HepG2 (cell line): ENCODE results near the gene TNFAIP2. TPM values are rescaled to one million over a fixed set of nuclear protein-coding genes. Genes with fewer than 3 reads are reported as not detected.

ENCODE experiments used
- ATAC-seq: fragments of 200-7000 bp; cut with Tn5 transposase; 3 replicates; pipeline ENCODE4 v1.9.1; 2020; ENCODE audit warnings: mild to moderate bottlenecking, moderate library complexity
- BruUV-seq: library from RNA; stranded (reverse); fragments of 400-500 nt; replicated peaks from 2 replicates; lab custom pipeline; 2021; lab: Mats Ljungman, UMichigan
- CTCF ChIA-PET: fragments of 300-600 bp; formaldehyde crosslinking; extraction: SDS; loops from one replicate; lab custom pipeline; 2021; ENCODE audit warnings: low total read pairs, inconsistent platforms, low intra/inter-chr PET ratio; lab: Yijun Ruan, JAX
- POLR2A ChIA-PET: fragments of 350-600 bp; sonication (Branson Sonifier 250); formaldehyde crosslinking; loops from one replicate; lab custom pipeline; 2020; ENCODE audit warnings: antibody characterized with exemption, inconsistent platforms; lab: Yijun Ruan, JAX
- DNase-seq: peaks from one replicate; pipeline ENCODE4 v3.0.0-alpha.2; 2015; ENCODE audit warnings: low spot score
- FAIRE-seq: peaks from 3 replicates; lab custom pipeline; 2011; peaks lifted over from hg19 to GRCh38; lab: Jason Lieb, UNC
- H2AFZ ChIP-seq: one replicate; pipeline ENCODE4 v1.6.1; 2011; ENCODE audit warnings: low read length, inconsistent platforms
- H3K27ac ChIP-seq: fragments of 300-600 bp; 3 replicates; pipeline ENCODE4 v1.8.0; 2011; ENCODE audit warnings: mixed run types, mild to moderate bottlenecking, mixed read lengths, low read length, inconsistent platforms; ENCODE audit not compliant: insufficient read depth; ENCODE audit errors: extremely low read length
- H3K27me3 ChIP-seq, 2 experiments: fragments of 200-600 bp in 1 of 2; 2 replicates in 1 of 2; 3 replicates in 1 of 2; pipeline versions ENCODE4 v1.6.0 to v1.8.0; 2011; ENCODE audit warnings: low read length in 2 of 2, mild to moderate bottlenecking in 2 of 2, moderate library complexity in 2 of 2, inconsistent platforms in 1 of 2; ENCODE audit not compliant: insufficient read depth in 2 of 2, control insufficient read depth in 1 of 2
- H3K36me3 ChIP-seq, 2 experiments: fragments of 200-600 bp in 1 of 2; replicated peaks in 1 of 2; 2 replicates in 1 of 2; 3 replicates in 1 of 2; pipeline versions ENCODE4 v1.5.1 to v1.8.0; 2011; ENCODE audit warnings: low read length in 2 of 2, inconsistent platforms in 1 of 2; ENCODE audit not compliant: insufficient read depth in 2 of 2, control insufficient read depth in 1 of 2
- H3K4me1 ChIP-seq: 2 replicates; pipeline ENCODE4 v1.5.1; 2012; ENCODE audit warnings: low read length, inconsistent platforms; ENCODE audit not compliant: insufficient read depth
- H3K4me2 ChIP-seq: 2 replicates; pipeline ENCODE4 v1.6.0; 2011; ENCODE audit warnings: low read depth, low read length, inconsistent platforms
- H3K4me3 ChIP-seq, 3 experiments: fragments of 200-600 bp in 1 of 3; sonication (generic), shearing (Covaris generic) in 1 of 3; replicated peaks in 1 of 3; 2 replicates each; pipeline ENCODE4 v1.5.1; 2011 to 2016; ENCODE audit warnings: low read length in 3 of 3, inconsistent platforms in 2 of 3, low read depth in 2 of 3, mild to moderate bottlenecking in 2 of 3, control low read depth in 1 of 3, mixed read lengths in 1 of 3; ENCODE audit not compliant: insufficient read depth in 1 of 3
- H3K79me2 ChIP-seq: one replicate; pipeline ENCODE4 v1.6.1; 2011; ENCODE audit warnings: low read length, inconsistent platforms; ENCODE audit not compliant: insufficient read depth
- H3K9ac ChIP-seq: 2 replicates; pipeline ENCODE4 v1.6.0; 2011; ENCODE audit warnings: mild to moderate bottlenecking, low read depth, low read length, inconsistent platforms; ENCODE audit not compliant: insufficient read depth
- H3K9me3 ChIP-seq: 2 replicates; pipeline ENCODE4 v1.5.1; 2012; ENCODE audit warnings: mild to moderate bottlenecking, low read length
- H4K20me1 ChIP-seq: 2 replicates; pipeline ENCODE4 v1.6.0; 2011; ENCODE audit warnings: inconsistent platforms, mild to moderate bottlenecking, low read length, moderate library complexity; ENCODE audit not compliant: insufficient read depth
- KAT8 ChIP-seq: IDR thresholded peaks from 2 replicates; pipeline ENCODE4 v1.6.1; 2016; ENCODE audit warnings: missing genetic modification reagents, missing compliant biosample characterization
- KDM1A ChIP-seq: IDR thresholded peaks from 2 replicates; pipeline ENCODE4 v1.6.1; 2016; ENCODE audit warnings: missing compliant biosample characterization
- MAZ ChIP-seq, 2 experiments: sonication (generic) in 1 of 2; formaldehyde crosslinking in 1 of 2; IDR thresholded peaks; 2 replicates each; pipeline versions ENCODE4 v1.5.0 to v1.6.1; 2012 to 2020; ENCODE audit warnings: low read depth in 2 of 2, mild to moderate bottlenecking in 2 of 2, borderline replicate concordance in 1 of 2, improper control_type of control experiment in 1 of 2, low read length in 1 of 2, missing genetic modification reagents in 1 of 2, moderate library complexity in 1 of 2
- MEF2D ChIP-seq: sonication (generic); formaldehyde crosslinking; IDR thresholded peaks from 2 replicates; pipeline ENCODE4 v1.5.1; 2020; ENCODE audit warnings: mild to moderate bottlenecking, missing genetic modification reagents
- MIER2 ChIP-seq: IDR thresholded peaks from 2 replicates; pipeline ENCODE4 v1.6.1; 2016; ENCODE audit warnings: missing biosample characterization, missing genetic modification reagents
- NR2C2 ChIP-seq: sonication (generic); formaldehyde crosslinking; IDR thresholded peaks from 2 replicates; pipeline ENCODE4 v1.4.0; 2020; ENCODE audit warnings: missing genetic modification reagents, mild to moderate bottlenecking, moderate library complexity, borderline replicate concordance
- PCBP1 ChIP-seq: fragments of 200-400 bp; formaldehyde crosslinking; IDR thresholded peaks from 2 replicates; pipeline ENCODE4 v1.6.1; 2017; ENCODE audit warnings: mild to moderate bottlenecking, low read depth, low read length, borderline replicate concordance
- REXO4 ChIP-seq: sonication (generic); formaldehyde crosslinking; IDR thresholded peaks from 2 replicates; pipeline ENCODE4 v1.8.0; 2022; ENCODE audit warnings: missing genetic modification reagents, mild to moderate bottlenecking, borderline replicate concordance
- SIN3B ChIP-seq: fragments of 150-350 bp; IDR thresholded peaks from 2 replicates; pipeline ENCODE4 v1.6.1; 2014; ENCODE audit warnings: low read length
- SMARCC2 ChIP-seq: fragments of 450-650 bp; IDR thresholded peaks from 2 replicates; pipeline ENCODE4 v1.6.1; 2017; ENCODE audit warnings: antibody characterized with exemption, mild to moderate bottlenecking
- SP1 ChIP-seq, 2 experiments: fragments of 450-650 bp in 1 of 2; sonication (generic) in 1 of 2; formaldehyde crosslinking in 1 of 2; IDR thresholded peaks; 2 replicates each; pipeline versions ENCODE4 v1.4.0 to v1.6.1; 2016 to 2020; ENCODE audit warnings: missing genetic modification reagents in 1 of 2
- SRY ChIP-seq: sonication (generic); formaldehyde crosslinking; IDR thresholded peaks from 2 replicates; pipeline ENCODE4 v1.8.0; 2022; ENCODE audit warnings: mild to moderate bottlenecking, missing genetic modification reagents
- ZNF550 ChIP-seq: sonication (generic); formaldehyde crosslinking; IDR thresholded peaks from 2 replicates; pipeline ENCODE4 v1.4.0; 2020; ENCODE audit warnings: mild to moderate bottlenecking, missing genetic modification reagents, borderline replicate concordance
- ZNF737 ChIP-seq: sonication (generic); formaldehyde crosslinking; IDR thresholded peaks from 2 replicates; pipeline ENCODE4 v1.5.0; 2020; ENCODE audit warnings: missing genetic modification reagents, mild to moderate bottlenecking, borderline replicate concordance
- ZNF773 ChIP-seq: sonication (generic); formaldehyde crosslinking; IDR thresholded peaks from 2 replicates; pipeline ENCODE4 v1.4.0; 2020; ENCODE audit warnings: missing genetic modification reagents, borderline replicate concordance
- ZNF782 ChIP-seq: sonication (generic); formaldehyde crosslinking; IDR thresholded peaks from 2 replicates; pipeline ENCODE4 v1.4.0; 2020; ENCODE audit warnings: missing genetic modification reagents, mild to moderate bottlenecking, borderline replicate concordance
- WGBS: methylation state at CpG from one replicate; pipeline ENCODE4 v1.1.6; 2017; ENCODE audit warnings: low lambda C conversion rate; 5-methylcytosine and 5-hydroxymethylcytosine counted together
- in situ Hi-C: cut with HindIII; loops from 2 replicates; pipeline ENCODE4 v1.10.0; 2017; ENCODE audit warnings: low pct_unique_long_range_greater_than_20kb; ENCODE audit not compliant: extremely low pct_ligation_motif_present
- intact Hi-C: fragments of 100-400 bp; cut with micrococcal nuclease; formaldehyde crosslinking; loops from one replicate; pipeline ENCODE4 v1.10.0; 2022; ENCODE audit not compliant: unreplicated experiment
- polyA plus RNA-seq, 8 experiments: library from polyadenylated mRNA; depleted of rRNA in 3 of 8; stranded (reverse) in 7 of 8; unstranded in 1 of 8; fragments of >200 nt; fragmentation: Illumina TruSeq in 4 of 8; extraction: Trizol in 4 of 8; gene quantifications; 2 replicates each; pipeline versions ENCODE4 v1.2.1 to v1.2.3, GENCODE V29; 2011 to 2016; ENCODE audit warnings: low read depth in 4 of 8, missing spikeins in 1 of 8, mixed read lengths in 1 of 8; ENCODE audit not compliant: insufficient read depth in 1 of 8
- total RNA-seq, 5 experiments: library from RNA; depleted of rRNA; stranded (reverse); fragments of >200 nt; fragmentation: Illumina TruSeq; extraction: Trizol; gene quantifications; 2 replicates each; pipeline ENCODE4 v1.2.3, GENCODE V29; 2016; ENCODE audit warnings: low read depth in 1 of 5
- TF ChIP-seq, protein P1 (sequence below): sonication (generic); formaldehyde crosslinking; conservative IDR thresholded peaks from 2 replicates; pipeline ENCODE4 v1.4.0; 2020; ENCODE audit warnings: missing genetic modification reagents
- TF ChIP-seq, protein P2 (sequence below): sonication (generic); formaldehyde crosslinking; IDR thresholded peaks from 2 replicates; pipeline ENCODE4 v1.9.0; 2022; ENCODE audit warnings: low read depth, missing genetic modification reagents

TNFAIP2 gene
- total and polyA plus RNA-seq, 2 of the 13 experiments (the other 11 are each of a cell fraction or from before 2014, with no cell fraction given), result 0.46 to 1.5 TPM

DNA sequence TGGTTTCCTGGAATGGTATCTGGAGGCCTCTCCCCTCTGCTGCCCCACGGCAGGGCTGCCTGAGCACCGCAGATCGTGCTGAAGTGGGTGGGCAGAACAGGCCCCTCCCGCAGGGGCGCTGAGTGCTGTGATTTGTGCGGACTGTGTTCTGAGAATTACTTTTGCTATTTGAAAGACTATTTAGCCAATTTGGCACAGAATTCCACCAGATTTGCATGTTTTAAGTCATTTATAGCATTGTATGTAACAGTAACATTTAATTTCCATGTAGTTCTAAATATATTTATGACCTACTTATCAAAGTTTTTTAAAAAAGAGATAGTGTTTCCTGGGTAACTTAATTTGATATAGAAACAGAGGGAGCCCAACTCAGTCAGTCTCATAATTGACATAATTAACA, 55.3 kb downstream of the TNFAIP2 start:
- Histone ChIP-seq H3K4me3 (no peak overlapping the region), H3K27me3 (no peaks in the 10 kb centered on the region), H3K4me2 (no peak overlapping the region), H2AFZ (no peak overlapping the region), H4K20me1 (no peaks in the 10 kb centered on the region), H3K9ac (no peak overlapping the region), H3K36me3 (no peaks in the 10 kb centered on the region), H3K79me2 (no peaks in the 10 kb centered on the region), H3K27ac (no peak overlapping the region), H3K9me3 (no peaks in the 10 kb centered on the region; the same call in 1 of the 2 replicates), H3K4me1 (peaks cover 19% of the 10 kb centered on the region)
- intact Hi-C loops, result no loop called here
- ChIA-PET POLR2A (interaction anchor here (1.0 kb wide), 1 partner anchor 67 kb away, joined by 3 read pairs; no protein-coding TSS in a partner anchor), CTCF (no interaction called here)
- DNase-seq, result no peak
- no peak for FAIRE-seq
- in situ Hi-C loops, result no loop called here
- no peak for TF ChIP-seq MAZ (IDR thresholded peaks at IDR 0.05; ENCODE audit: borderline replicate concordance, low read depth, low read length)
- no peak for TF ChIP-seq MAZ (CRISPR knock-in tag; IDR thresholded peaks at IDR 0.05; ENCODE audit: low read depth)
- no peak for TF ChIP-seq KAT8
- TF ChIP-seq ZNF773, result no peak
- TF ChIP-seq PCBP1, result no peak
- no peak for TF ChIP-seq SRY
- no peak for TF ChIP-seq ZNF737
- no peak for TF ChIP-seq MEF2D (CRISPR knock-in tag)
- TF ChIP-seq ZNF782 (CRISPR knock-in tag), result no peak
- TF ChIP-seq, protein P1, sequence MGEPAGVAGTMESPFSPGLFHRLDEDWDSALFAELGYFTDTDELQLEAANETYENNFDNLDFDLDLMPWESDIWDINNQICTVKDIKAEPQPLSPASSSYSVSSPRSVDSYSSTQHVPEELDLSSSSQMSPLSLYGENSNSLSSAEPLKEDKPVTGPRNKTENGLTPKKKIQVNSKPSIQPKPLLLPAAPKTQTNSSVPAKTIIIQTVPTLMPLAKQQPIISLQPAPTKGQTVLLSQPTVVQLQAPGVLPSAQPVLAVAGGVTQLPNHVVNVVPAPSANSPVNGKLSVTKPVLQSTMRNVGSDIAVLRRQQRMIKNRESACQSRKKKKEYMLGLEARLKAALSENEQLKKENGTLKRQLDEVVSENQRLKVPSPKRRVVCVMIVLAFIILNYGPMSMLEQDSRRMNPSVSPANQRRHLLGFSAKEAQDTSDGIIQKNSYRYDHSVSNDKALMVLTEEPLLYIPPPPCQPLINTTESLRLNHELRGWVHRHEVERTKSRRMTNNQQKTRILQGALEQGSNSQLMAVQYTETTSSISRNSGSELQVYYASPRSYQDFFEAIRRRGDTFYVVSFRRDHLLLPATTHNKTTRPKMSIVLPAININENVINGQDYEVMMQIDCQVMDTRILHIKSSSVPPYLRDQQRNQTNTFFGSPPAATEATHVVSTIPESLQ (CRISPR knock-in tag), result no peak
- no peak for TF ChIP-seq SP1 (IDR thresholded peaks at IDR 0.05)
- TF ChIP-seq SP1 (CRISPR knock-in tag; IDR thresholded peaks at IDR 0.05), result no peak
- no peak for TF ChIP-seq SMARCC2
- TF ChIP-seq, protein P2, sequence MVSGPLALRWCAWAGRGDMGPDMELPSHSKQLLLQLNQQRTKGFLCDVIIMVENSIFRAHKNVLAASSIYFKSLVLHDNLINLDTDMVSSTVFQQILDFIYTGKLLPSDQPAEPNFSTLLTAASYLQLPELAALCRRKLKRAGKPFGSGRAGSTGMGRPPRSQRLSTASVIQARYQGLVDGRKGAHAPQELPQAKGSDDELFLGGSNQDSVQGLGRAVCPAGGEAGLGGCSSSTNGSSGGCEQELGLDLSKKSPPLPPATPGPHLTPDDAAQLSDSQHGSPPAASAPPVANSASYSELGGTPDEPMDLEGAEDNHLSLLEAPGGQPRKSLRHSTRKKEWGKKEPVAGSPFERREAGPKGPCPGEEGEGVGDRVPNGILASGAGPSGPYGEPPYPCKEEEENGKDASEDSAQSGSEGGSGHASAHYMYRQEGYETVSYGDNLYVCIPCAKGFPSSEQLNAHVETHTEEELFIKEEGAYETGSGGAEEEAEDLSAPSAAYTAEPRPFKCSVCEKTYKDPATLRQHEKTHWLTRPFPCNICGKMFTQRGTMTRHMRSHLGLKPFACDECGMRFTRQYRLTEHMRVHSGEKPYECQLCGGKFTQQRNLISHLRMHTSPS (CRISPR knock-in tag), result no peak
- TF ChIP-seq REXO4, result no peak
- TF ChIP-seq ZNF550 (CRISPR knock-in tag), result no peak
- no peak for TF ChIP-seq KDM1A (CRISPR knock-in tag)
- no peak for TF ChIP-seq NR2C2
- TF ChIP-seq SIN3B, result no peak
- TF ChIP-seq MIER2, result no peak
- ATAC-seq, result no peak
- BruUV-seq, result no TSS peak
- 78% methylated on average over 5 of the region's 6 CpGs for WGBS
